HG03064 (cell line): Measurements from ENCODE around the gene ITPR3.

Source experiments
- ATAC-seq: cut with Tn5 transposase; IDR thresholded peaks from one replicate; pipeline ENCODE4 v1.9.1; 2021; ENCODE audit warnings: low read depth; ENCODE audit not compliant: unreplicated experiment

ITPR3 gene

DNA sequence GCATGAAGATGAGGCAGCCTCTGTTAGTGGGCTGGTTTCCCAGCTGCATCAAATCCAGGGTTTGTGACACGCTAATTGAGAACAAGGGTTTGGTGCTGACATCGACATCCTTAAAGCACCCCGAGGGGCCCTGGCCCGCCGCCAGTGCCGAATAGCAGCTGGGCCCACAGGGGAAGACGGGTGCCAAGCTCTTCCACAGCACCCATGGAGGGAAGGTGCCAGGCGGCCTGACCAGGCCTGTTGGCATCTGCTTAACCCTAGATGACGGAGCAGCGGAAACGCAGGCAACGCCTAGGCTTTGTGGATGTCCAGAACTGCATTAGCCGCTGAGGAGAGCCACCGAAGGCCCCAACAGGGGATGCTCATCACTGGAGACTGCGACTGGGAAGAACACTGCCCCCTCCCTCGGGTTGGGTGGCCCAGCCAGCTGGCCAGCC lies 74.3 kb downstream of the ITPR3 start:
- ATAC-seq, result no peak

DNA sequence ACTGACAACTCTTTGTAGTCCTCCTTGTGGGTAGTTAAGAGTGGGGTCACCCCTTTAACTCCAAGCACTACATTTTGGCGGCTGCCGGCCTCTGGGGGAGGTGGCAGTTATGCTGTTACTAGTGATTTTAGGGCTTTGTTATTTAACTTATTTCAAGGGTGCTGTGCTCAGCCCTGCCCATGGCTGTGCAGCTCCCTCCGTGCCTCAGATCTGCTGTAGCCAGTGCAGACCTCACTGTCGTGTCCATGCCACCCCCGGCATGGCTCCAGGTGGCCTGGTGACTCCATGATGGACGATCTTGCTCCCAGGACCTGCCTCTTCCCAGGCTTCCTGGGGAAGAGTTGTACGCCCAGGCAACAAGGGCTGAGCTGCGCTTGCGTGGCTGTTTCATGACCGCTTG lies 75.0 kb downstream of the ITPR3 start:
- no peak for ATAC-seq

DNA sequence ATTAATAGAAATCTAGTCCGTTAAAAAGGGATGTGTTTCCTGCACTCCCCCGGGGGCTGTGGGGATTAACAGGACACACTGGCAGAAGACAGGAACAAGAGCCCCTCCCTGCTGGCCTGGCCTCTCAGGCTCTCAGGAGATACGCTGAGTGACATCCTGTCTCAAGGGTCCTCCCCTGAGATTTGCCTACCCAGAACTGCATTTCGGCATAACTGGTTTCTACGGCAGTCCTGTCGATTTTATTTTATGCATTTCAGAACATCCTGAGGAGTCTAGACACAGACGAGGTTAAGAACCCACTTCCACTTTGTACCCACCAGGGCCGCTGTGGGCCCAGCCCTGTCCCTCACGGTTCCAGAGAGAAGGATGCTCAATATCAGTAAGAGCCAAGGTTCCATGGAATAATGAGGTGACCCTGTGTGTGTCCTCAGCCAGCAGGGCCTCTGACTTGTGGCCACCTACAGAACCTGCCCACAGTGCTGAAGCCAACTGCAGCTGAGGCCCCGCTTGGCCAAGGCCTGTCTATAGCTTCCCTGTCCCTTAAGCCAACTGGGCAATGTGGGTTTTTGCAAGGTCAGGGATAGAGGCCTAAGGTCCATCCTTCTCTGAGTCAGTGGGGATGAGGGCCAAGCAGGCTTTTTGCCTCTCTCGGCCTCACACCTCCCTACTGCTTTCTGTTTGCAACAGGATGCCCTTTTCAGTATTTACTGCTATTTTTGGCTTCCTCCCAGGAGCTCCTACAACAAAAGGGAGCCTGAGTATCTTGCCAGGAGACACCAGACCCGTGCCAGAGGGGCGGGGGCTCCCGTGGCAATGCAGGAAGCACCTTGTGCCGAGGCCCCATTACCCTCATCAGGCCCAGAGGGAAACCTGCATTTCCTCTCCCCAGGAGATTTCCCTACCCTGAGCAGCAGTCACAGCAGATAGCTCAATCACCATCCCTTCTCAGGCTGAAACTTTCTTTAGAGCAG lies 75.7 kb downstream of the ITPR3 start:
- ATAC-seq, result no peak

DNA sequence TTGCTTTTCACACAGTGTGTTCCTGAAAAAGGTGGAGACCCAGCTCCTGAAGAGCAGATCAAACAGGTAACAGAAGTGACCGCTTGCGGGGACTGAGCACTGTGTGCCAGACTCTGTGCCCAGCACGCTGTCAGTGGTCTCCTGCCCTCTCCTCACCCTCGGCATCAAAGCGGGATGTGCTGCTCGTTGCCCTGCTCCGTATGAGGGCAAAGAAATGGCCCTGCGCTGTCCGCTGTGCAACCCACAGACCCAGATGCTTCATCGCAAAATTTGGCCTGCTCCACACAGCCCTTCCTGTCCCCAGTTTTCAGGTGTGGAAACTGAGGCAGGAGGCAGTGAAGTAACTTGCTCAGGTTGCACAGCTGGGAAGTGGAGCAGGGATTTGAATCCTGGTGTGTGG lies 76.7 kb downstream of the ITPR3 start:
- ATAC-seq, result no peak

DNA sequence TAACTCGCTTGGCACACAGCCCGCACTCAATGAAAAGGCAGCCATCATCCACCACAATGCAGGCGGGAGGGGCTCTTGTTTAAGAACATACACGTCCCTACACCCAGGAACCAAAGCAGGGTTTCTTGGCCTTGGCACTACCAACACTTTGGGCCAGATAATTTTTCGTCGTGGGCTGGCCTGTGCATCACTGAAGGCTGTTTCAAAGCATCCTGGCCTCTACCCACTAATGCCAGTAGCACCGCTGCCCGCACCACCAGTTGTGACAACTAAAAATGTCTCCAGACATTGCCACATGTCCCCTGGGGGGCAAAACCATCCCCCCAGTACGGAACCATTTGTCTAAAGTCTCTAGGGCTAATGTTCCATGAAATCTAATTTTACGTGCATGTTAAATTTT lies 77.4 kb downstream of the ITPR3 start:
- no peak for ATAC-seq

DNA sequence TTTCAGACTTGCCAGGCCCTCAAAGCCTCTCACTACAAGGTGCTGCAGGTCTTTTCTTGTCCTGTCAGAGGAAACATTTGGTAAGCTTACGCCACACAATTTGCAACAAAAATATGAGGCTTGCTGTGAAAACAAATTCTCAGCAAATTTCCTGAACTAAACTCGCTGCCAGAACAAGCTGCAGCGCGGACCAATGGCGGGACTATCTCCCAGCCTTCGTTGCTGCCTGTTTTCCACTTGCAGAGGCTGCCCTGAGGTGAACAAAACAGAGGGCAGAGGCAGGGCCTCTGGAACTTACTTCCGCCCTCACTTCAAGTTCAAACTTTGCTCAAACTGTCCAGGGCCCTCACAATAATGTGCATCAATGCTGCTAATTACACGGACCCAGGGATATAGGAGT lies 78.0 kb downstream of the ITPR3 start:
- no peak for ATAC-seq

DNA sequence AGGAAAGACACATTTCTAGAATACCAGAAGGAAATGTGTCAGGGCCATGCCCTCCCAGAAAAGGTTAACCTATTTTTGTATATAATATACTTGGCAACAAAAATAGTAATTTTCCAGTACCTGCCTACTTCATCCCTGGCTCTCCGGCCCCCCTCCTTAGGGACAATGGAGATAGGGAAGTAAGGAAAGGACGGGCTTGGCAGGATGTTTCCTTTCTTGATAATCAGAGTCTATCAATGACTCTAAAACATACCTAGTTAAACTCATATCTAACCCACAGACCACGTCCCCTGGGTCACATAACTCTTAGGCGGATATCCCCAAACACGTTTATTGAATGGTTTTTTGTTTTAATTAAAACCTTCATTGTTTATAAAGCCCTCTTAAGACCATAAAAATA lies 78.6 kb downstream of the ITPR3 start:
- no peak for ATAC-seq

DNA sequence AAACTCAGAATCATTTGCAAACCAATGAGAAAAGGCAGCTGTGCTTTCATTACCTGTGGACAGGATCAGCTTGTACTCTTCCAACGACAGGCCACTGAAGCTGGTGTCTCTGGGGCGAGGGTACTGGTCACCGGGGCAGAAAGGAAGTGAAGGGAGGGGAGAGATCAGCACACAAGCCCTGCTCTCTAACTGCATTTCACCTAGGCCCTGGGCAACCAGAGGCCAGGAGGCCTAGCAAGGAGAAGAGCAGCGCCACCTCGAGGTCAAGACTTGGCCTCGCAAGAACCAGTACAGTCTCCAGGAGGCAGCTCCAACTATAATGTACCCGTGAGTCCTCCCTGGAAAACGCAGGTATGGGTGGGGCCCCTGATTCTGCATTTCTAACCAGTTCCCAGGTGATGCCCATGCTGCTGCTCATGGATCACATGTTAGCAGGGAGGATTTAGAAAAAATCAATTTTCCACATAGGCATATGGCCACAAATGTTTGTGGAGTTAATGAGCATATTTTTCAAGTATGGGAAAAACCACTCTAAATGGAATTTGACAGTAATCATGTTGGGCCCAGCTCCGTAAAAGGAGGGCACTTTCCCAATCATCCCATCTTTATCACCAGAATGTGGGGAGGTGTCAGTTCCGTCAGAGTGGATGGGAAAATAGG lies 79.4 kb downstream of the ITPR3 start:
- no peak for ATAC-seq

DNA sequence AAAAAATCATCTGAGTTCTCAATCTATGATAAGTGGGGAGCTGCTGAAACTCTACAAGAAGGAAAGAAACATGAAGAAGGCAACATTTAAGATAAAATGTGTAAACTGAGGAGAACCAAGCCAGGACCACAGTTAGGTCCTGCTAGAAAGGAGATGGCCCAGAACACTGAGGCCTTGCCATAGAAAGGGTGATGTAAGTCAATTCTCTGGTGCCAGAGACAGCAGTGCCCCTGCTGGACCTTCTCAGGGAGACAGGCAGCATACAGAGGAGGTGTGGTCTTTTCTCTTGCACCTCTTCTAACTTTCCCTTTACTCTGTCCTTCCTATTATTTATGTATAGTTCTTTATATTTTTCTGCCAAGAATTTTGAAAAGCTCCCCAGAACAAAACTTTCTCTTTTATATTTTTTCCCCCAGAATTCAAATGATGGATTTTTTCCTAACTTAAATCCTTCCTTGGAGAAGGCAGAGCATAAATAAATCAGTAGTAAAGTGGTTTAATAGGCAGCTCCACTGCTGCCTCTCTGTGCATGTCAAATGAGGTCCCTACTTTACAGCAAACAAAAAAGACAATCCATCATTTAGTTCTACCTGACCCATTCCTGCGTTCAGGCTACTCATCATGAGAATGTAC lies 81.3 kb downstream of the ITPR3 start:
- ATAC-seq, result no peak

DNA sequence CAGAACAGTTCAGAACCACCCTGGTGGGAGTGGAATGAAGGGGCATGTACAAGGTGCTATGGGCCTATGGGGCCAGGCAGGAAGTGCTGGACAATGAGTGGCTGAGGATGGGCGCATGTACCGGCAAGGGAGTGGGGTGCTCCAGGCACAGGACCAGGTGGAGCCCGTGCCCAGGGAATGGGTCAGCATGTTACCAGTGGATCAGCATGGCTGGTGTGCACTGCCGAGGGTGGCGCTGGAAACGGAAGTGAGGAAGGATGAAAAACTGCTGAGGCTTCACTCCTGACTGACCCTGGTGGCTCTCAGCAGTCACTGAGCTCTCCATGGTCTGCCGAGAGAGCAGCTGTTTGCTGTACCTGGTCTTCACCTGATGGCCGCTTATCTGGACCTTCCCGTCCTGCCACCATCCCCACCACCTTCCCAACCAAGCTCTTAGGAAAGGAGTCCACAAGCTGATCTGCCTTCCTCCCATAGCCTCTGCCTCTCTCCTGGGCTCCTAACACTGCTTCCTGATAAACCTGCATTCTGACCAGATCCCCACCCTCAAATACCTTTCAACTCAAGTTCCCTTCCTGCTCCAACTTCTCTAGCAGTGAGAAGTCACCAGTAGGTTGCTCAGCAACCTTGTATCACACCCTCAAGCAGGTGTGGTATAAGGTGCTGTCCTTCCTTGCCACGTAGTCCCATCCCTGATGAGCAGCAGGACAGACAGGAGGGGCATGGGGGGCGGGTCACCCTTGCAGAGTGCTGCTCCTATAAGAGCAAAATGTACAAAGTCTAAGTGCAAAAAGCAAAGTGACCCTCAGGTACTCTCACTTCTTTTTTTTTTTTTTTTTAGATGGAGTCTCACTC lies 83.3 kb downstream of the ITPR3 start:
- ATAC-seq, result no peak

DNA sequence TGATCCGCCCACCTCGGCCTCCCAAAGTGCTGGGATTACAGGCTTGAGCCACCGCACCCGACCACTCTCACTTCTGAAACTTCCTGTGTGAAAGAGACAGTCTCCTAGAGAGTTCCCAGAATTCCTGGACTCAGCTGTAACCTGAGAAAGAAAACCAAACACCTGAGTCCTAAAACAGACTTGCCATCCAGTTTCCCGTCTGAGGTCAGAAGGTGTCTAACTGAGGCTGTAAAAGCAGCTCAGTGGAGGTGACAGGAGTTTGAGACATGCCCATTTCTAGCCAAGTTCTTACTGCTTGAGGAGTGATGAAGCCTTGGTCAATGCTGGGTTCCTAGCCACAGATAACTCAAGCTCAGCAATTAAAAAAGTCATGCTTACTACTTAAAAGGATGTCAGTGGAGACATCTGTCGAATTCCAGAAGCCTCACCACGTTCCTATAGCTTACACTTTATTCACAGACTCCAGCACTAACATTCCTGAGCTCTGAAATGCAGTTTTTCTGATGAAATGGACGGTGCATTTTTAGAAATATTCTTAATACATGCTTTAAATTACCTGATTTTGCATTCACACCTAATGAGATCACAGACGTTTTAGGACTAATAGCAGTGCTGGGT lies 84.3 kb downstream of the ITPR3 start:
- no peak for ATAC-seq

DNA sequence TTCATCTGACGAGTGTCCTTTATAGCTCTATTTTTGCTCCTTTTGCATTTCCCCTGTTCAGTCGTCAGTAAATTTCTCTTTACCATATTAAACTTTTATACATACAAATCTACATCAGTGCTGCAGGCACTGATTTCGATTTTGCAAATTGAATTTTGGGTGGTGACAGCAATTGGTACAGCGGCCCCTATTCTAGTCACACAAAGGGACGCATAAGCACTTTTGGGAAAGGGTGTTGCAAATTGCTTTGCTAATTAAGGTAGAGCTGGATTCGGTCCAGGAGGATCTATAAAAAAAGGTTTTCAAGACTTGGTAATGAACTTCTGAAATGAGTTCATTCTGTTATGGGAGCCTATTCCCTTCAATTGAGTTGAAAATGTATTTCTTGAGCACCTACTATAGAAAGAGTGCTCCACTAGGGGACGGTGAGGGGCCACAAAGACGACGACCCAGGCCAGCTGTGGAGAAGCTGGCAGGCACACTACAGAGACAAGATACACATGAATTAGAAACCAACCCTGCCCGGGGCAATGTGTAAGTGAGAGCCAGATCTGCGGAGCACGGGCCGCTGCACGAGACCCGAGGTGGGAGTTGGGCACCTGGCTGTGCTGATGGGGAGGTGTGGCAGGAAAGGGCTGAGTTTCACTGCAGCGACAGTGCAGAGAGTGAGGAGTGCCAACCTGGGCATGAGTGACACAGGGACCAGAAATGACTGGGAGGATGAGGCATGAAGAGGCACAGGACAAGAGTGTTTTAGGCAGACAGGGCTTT lies 85.0 kb downstream of the ITPR3 start:
- ATAC-seq, result no peak

DNA sequence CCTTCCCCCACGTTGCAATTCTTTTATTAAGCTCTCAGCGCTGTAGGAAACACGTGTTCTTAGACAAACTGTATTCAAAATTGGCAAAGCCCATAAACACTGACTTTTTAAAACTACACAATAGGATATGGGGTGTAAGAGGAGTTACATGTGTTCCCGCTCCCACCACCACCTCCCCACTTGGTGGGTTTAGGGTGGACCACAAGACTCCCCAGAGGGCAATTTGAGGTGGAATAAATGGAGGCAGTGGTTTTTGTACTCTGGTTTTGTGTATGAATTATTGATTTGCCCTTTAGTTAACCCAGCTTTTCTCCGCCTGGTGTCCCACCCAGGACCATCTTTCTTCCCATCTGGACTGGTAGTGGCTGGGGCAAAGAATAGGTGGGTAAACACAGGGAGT lies 86.6 kb downstream of the ITPR3 start:
- ATAC-seq, result no peak

DNA sequence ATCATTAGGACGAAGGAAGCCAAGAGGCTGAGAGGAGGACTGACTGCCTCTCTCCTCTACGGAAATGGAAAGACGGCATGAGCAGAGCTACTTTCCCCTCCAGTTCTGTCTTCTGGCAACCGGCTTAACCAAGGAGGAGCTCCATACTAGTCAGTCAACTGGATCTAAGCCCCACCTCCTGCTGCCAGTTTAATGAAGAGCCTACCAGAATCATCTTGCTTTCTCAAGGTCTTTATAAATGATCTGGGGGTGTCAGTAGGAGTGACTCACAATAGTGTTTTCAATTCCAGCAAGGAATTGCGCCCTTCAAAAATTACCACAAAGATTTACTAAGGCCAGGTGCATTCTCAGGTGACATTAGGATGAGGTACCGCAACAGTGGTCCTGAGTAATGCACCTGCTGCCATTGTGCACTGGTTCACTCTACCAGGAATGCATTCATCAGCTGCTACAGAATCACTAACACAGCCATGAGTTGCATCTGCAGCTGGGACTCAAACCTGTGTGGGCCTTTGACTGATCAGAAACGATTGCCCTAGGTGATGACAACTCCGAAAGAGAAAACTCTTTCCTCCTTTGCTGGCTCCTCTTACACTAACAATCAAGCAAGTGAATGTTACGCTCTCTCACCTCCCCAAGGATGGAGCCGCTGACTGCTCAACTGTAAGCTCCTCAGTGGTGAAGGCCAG lies 87.5 kb downstream of the ITPR3 start:
- no peak for ATAC-seq

DNA sequence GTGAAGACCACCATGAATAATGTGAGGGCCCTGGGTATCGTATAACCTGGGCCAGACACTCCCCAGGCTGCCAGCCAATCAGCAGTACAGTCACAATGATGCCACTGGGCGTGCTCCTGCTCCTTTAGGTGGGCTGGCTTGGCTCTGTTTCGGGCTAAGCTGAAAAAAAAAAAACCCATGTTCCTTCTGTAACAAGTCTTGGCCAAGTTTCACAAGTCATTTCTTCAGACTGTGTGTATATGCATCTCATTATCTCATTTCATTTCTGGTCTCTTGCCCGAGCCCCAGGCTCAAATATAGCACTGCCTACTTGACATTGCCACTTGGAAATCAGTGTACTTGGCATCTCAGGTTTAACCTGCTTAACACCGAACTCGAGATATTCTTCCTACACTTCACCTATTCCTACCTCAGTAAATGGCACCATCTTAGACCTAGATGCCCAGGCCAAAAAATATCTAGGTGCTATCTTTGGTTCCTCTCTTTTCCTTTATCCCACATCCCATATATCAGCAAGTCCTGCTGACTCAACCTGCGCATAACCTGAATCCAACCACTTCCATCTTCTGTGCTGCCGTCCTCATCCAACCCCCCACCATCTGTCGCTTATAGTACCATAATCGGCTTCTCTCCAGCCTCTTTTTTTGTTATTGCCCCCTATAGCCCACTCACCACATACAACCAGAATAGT lies 88.6 kb downstream of the ITPR3 start:
- no peak for ATAC-seq

DNA sequence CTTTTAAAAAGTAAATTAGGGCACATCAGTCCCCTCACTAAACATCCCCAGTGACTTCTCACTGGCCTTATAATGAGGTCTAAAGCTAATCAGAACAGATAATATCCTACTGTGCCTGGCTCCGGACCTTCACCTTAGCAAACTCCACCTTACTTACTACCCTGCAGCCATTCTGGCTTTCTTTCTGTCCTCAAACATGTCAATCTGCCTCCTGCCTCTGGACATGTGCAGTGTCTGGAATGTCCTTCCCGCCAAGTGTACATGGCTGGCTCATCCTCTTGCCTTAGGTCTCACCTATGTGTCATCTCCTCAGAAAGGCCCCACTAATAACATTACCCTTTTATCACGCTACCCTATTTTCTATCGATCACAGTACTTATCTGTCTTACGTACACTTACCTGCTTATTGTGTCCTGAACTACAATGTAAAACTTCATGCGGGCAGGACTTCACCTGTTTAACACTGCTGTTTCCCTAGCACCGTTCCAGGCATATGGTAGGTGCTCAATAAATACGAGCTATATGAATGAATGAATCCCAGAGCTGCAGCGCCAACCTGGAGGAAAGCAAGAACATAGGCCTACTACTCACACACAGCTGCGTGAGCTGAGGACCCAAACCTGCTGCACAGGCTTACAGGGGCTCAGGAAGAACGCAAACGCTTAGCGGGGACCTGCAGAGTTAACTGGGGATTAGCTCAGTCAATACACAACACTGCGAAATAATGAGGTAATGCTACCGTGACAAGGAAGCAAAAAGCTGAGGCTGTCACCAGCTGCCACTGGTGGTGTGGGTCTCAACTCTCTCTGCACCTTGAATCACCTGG lies 89.4 kb downstream of the ITPR3 start:
- ATAC-seq, result no peak
